Astrocyte of the hippocampus (primary cell): ENCODE measurements around the gene RAB40B.

Experiments
- DNase-seq: peaks from one replicate; pipeline ENCODE4 v3.0.0; 2011; ENCODE audit warnings: low read depth, low spot score

RAB40B gene

DNA sequence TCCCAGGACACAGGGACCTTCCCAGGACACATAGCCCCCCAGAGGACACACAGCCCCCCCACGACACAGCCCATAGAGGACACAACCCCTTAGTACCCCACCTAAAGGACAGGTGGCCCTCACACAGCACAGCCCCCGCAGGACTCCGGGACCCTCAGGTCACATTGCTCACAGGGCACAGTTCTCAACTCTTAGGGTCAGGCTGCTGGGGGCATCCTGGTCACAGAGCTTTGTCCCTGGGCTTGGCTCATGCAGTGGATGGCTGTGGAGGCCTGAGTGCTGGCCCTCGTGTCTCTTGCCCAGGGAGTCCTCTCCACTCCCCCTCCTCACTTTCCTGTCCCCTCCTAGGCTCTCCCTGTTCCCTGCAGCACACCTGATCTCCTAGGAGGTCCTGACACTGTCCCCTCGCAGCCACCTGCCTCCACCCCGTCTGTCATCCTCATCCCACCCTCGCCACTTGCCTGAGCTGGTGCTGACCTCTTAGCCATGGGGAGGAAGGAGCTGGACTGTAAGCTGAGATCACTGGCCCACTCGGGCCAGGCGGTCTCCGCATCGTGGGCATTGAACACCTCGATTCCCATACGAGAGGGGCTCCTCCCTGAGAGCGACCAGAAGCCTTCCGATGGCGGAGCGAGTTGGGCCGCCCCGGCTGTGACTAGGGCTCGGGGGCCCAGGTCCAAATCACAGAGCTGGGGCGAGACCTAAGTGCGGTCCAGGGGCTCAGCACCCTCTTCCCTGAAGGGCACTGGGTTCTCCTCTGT lies 48.8 kb downstream of the RAB40B start:
- DNase-seq, result no peak

- DNase-seq, result no peak
Measured at GRCh38 chr17:82648742-82649331, 49.7 kb downstream of the RAB40B start.

- DNase-seq, result peak; percentile 99
Measured at GRCh38 chr17:82648165-82648668, 50.3 kb downstream of the RAB40B start, which contains the start of gene WDR45B. WDR45B (minus strand) TSS chr17:82648444; CDS start chr17:82648340, 104 bp downstream.

DNA sequence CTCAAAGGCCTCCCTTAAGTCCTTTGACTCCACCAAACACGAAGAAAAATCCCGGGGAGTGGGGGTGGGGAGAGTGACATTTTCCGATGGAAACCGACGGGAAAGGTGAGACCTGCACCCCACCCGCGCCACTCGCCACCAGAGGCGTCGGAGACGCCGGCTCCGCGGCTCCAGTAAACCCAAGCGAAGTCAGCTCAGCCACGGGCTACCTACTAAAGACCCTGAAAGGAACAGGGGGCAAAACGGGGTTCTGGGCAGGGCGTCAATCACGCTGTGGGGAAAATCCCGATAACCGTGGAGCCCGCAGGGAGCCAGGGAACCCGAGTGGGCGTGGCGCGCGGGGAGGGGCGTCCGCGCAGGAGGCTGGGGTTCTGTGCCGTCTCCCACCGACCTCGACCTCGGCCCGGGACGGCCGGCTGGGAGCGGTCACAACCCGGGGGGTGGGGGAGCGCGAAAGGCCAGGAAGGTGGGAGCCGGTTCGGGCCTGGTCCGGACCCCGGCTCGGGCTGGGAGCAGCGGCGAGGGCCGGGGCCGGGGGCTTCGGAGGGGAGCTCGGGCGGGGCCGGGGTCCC lies 50.8 kb downstream of the RAB40B start:
- peak; percentile 51 for DNase-seq

DNA sequence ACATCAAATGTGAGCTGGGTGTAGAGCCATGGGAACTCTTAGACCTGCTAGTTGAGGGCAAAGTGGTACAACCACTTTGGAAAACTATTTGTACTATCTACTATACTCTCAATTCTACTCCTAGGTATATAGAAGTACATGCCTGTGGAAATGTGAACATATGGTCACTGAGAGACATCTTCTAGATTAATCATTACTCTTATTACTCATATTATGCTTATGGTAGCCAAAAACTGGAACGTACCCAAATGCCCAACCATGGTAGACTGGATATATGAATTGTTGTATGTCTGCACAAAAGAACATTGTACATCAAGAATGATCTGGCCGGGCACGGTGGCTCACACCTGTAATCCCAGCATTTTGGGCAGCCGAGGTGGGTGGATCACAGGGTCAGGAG lies 53.0 kb downstream of the RAB40B start:
- no peak for DNase-seq

GRCh38 chr17:82644148-82644547 lies 54.4 kb downstream of the RAB40B start:
- no peak for DNase-seq

GRCh38 chr17:82642022-82642421 lies 56.5 kb downstream of the RAB40B start:
- no peak for DNase-seq

- no peak for DNase-seq
Measured at GRCh38 chr17:82640036-82640435, 58.5 kb downstream of the RAB40B start.

DNA sequence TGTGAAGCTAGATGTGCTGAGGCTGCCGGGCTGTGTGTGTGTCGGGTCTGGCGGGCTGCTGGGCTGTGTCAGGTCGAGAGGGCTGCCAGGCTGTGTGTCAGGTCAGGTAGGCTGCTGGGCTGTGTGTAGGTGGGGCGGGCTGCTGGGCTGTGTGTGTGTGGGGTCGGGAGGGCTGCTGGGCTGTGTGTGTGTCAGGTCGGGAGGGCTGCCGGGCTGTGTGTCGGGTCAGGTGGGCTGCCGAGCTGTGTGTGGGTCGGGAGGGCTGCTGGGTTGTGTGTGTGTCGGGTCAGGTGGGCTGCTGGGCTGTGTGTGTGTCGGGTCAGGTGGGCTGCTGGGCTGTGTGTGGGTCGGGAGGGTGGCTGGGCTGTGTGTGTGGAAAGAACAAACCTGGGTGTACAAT lies 58.9 kb downstream of the RAB40B start:
- no peak for DNase-seq

GRCh38 chr17:82638183-82638773 lies 60.2 kb downstream of the RAB40B start:
- DNase-seq, result peak; percentile 16

GRCh38 chr17:82636626-82637598 lies 61.6 kb downstream of the RAB40B start:
- DNase-seq, result no peak

- DNase-seq, result no peak
Measured at GRCh38 chr17:82633343-82633742, 65.2 kb downstream of the RAB40B start.

DNA sequence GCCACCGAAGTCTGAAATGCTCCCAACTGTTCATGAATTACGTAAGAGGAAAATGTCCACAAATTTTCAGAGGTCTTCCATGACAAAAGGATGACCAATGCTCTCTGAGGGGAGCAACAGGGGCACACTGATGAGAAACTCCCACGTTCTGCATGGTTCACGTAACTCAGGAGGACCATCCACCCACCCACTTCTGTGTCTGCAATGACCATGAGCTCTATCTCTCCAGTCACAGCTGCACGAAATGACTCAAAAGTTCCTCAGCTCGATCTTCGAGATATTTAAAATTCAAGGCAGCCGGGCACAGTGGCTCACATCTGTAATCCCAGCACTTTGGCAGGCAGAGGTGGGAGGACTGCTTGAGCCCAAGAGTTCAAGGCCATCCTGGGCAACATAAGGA lies 66.0 kb downstream of the RAB40B start:
- no peak for DNase-seq

GRCh38 chr17:82631544-82631943 lies 67.0 kb downstream of the RAB40B start:
- DNase-seq, result no peak

DNA sequence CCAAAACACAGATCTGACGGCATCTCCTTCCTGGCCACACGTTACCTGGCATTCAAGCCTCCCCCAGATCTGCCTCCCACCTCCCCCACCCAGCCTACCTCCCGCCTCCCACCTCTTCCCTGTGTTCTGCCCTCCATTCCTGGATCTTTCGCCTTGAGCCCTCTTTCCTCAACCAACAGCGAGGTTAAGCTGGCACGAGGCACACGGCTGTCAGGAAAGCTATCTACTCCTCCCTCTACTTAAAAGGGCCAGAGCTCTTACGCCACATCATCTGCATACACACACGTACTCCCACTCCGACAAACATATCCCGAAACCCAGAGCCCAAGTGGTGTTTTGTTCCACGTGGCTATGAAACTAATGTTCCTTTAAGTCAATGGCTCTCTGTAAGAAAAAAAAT lies 68.3 kb downstream of the RAB40B start:
- no peak for DNase-seq

GRCh38 chr17:82629748-82630147 lies 68.8 kb downstream of the RAB40B start:
- no peak for DNase-seq

GRCh38 chr17:82627405-82627804 lies 71.1 kb downstream of the RAB40B start:
- DNase-seq, result no peak

DNA sequence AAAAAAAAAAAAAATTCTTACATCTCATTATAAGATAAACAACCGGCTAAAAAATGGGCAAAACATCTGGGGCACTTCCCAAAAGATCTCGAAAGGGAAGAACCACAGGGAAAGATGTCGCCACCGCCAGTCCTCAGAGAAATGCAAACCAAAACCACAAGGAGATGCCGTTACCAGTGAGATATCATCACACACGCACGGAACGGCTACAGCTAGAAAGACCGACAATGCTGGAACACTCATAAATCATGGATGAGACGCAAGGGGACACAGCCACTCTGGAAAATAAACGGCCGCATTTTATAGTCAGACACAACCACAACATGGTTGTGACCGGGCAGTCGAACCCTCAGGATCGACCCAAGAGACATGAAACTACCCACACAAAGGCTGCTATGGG lies 74.8 kb downstream of the RAB40B start:
- no peak for DNase-seq

DNA sequence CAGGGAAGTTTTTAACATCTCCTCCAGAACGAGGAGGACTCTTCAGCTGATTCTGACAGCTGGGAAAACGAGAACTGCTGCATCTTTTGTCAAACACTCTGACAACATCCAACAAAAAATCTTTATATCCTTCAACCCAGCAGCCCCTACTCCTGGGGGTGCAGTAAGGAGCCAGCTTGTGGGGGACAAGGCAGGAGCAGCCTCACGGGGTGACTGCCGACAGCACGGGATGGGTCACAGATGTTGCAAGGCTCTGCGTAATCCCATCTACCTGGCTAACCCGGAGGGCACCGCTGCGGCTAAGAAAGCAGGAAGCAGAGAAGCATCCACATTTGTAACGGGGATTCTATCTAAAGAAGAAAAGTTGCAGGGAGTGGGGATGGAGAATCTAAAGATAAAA lies 78.9 kb downstream of the RAB40B start:
- no peak for DNase-seq

- no peak for DNase-seq
Measured at GRCh38 chr17:82619211-82619610, 79.3 kb downstream of the RAB40B start.

GRCh38 chr17:82616021-82616711 lies 82.3 kb downstream of the RAB40B start:
- no peak for DNase-seq
